HL-60 (cell line): ENCODE measurements around the gene XCR1.

Source experiments
- POLR2AphosphoS5 ChIP-seq: IDR thresholded peaks from 2 replicates; pipeline ENCODE4 v1.6.1; 2012; ENCODE audit warnings: low read depth
- TF ChIP-seq, protein P1 (sequence below): IDR thresholded peaks from one replicate; pipeline ENCODE4 v1.5.1; 2011; ENCODE audit warnings: low read length, control low read depth, inconsistent platforms; ENCODE audit not compliant: insufficient read depth
- TF ChIP-seq, protein P2 (sequence below): IDR thresholded peaks from 2 replicates; pipeline ENCODE4 v1.6.1; 2012; ENCODE audit warnings: low read depth; ENCODE audit not compliant: insufficient replicate concordance

DNA sequence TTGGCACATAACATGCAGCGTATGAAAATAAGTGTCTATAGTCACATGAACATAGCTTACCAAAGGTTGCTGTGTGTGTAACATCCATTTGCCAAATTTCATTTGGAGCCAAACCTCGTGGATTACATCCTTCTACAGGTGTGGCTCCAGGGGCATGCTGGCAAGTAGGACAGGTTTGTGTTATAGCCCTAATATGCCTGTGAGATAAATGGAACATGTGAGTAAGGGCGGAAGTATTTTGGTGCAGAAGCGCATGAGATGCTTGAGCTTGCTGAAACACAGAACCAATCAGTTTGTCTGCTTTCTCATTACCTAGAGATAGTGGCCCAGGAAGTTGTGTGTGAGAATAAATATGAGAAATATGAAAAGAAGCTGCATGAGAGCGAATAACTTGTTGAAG, 21.8 kb upstream of the XCR1 start:
- TF ChIP-seq, protein P1, sequence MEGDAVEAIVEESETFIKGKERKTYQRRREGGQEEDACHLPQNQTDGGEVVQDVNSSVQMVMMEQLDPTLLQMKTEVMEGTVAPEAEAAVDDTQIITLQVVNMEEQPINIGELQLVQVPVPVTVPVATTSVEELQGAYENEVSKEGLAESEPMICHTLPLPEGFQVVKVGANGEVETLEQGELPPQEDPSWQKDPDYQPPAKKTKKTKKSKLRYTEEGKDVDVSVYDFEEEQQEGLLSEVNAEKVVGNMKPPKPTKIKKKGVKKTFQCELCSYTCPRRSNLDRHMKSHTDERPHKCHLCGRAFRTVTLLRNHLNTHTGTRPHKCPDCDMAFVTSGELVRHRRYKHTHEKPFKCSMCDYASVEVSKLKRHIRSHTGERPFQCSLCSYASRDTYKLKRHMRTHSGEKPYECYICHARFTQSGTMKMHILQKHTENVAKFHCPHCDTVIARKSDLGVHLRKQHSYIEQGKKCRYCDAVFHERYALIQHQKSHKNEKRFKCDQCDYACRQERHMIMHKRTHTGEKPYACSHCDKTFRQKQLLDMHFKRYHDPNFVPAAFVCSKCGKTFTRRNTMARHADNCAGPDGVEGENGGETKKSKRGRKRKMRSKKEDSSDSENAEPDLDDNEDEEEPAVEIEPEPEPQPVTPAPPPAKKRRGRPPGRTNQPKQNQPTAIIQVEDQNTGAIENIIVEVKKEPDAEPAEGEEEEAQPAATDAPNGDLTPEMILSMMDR = no peak
- TF ChIP-seq, protein P2, sequence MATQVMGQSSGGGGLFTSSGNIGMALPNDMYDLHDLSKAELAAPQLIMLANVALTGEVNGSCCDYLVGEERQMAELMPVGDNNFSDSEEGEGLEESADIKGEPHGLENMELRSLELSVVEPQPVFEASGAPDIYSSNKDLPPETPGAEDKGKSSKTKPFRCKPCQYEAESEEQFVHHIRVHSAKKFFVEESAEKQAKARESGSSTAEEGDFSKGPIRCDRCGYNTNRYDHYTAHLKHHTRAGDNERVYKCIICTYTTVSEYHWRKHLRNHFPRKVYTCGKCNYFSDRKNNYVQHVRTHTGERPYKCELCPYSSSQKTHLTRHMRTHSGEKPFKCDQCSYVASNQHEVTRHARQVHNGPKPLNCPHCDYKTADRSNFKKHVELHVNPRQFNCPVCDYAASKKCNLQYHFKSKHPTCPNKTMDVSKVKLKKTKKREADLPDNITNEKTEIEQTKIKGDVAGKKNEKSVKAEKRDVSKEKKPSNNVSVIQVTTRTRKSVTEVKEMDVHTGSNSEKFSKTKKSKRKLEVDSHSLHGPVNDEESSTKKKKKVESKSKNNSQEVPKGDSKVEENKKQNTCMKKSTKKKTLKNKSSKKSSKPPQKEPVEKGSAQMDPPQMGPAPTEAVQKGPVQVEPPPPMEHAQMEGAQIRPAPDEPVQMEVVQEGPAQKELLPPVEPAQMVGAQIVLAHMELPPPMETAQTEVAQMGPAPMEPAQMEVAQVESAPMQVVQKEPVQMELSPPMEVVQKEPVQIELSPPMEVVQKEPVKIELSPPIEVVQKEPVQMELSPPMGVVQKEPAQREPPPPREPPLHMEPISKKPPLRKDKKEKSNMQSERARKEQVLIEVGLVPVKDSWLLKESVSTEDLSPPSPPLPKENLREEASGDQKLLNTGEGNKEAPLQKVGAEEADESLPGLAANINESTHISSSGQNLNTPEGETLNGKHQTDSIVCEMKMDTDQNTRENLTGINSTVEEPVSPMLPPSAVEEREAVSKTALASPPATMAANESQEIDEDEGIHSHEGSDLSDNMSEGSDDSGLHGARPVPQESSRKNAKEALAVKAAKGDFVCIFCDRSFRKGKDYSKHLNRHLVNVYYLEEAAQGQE = no peak
- no peak for TF ChIP-seq POLR2AphosphoS5
